ENCODE measurements around the gene SPC24. TPM values are rescaled to one million over a fixed set of nuclear protein-coding genes. Genes with fewer than 3 reads are reported as not detected.
"Not testable (repeated sequence)": the region's sequence is repeated elsewhere in the genome, so short reads cannot be mapped to it uniquely, and the experiment has no call there.

Gene SPC24
- total and polyA plus RNA-seq, 9 donors: 0.47 to 2.7 (median 0.99) TPM; not detected in 1

- H3K27ac ChIP-seq: no peak overlapping the region
- no peaks in the 10 kb centered on the region for H3K9me3 ChIP-seq
- WGBS, 3 donors: 84 to 88% (median 87%) methylated on average over 14 of the region's 14 CpGs
Observed at GRCh38 chr19:11148001-11148400, 7.6 kb downstream of the SPC24 start.

DNA sequence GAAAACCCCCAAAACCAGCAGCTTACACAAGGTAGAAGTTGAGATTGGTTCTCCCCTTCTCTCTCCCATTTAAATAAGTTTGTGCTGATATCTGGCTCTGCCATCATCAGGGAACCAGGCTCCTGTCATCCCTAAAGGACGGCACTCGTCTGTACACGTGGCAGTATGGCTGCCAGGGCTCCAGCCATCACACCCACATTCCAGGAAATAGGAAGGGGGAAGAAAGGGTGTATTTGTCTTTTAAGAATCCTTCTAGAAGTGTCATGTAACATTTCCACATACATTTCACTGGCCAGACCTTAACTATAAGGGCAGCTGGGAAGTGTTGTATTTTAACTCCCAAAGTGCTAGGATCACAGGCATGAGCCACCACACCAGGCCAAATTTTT is 10.1 kb downstream of the SPC24 start:
- Histone ChIP-seq H3K4me3 (no peak overlapping the region), H3K9me3 (no peaks in the 10 kb centered on the region), H3K27ac (peak overlapping the region in 1 of 2 donors; percentile 29), H3K27me3 (no peaks in the 10 kb centered on the region), H3K36me3 (no peaks in the 10 kb centered on the region), H3K4me1 (ENCODE audit: insufficient read depth) (peaks cover 14% of the 10 kb centered on the region)
- TF ChIP-seq, protein P1, sequence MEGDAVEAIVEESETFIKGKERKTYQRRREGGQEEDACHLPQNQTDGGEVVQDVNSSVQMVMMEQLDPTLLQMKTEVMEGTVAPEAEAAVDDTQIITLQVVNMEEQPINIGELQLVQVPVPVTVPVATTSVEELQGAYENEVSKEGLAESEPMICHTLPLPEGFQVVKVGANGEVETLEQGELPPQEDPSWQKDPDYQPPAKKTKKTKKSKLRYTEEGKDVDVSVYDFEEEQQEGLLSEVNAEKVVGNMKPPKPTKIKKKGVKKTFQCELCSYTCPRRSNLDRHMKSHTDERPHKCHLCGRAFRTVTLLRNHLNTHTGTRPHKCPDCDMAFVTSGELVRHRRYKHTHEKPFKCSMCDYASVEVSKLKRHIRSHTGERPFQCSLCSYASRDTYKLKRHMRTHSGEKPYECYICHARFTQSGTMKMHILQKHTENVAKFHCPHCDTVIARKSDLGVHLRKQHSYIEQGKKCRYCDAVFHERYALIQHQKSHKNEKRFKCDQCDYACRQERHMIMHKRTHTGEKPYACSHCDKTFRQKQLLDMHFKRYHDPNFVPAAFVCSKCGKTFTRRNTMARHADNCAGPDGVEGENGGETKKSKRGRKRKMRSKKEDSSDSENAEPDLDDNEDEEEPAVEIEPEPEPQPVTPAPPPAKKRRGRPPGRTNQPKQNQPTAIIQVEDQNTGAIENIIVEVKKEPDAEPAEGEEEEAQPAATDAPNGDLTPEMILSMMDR (IDR thresholded peaks at IDR 0.05): no peak
- TF ChIP-seq EP300 (IDR thresholded peaks at IDR 0.05): no peak
- TF ChIP-seq POLR2A (IDR thresholded peaks at IDR 0.05): no peak
- 93 to 97% (median 94%) methylated on average over 3 of the region's 3 CpGs for WGBS, 3 donors
- intact Hi-C loops (cut with DNase I): no loop called here
- DNase-seq: no peak

More at GRCh38 chr19:11148001-11148400, 7.6 kb downstream of the SPC24 start:
- peaks cover 8% of the 10 kb centered on the region for H3K4me1 ChIP-seq (ENCODE audit: insufficient read depth)
- no peak for DNase-seq
- TF ChIP-seq EP300 (IDR thresholded peaks at IDR 0.05) (no peak), POLR2A (IDR thresholded peaks at IDR 0.05) (no peak)
- TF ChIP-seq, protein P1 (IDR thresholded peaks at IDR 0.05): no peak
- intact Hi-C loops (cut with DNase I): no loop called here
- H3K27me3 ChIP-seq: no peaks in the 10 kb centered on the region
- H3K36me3 ChIP-seq: no peaks in the 10 kb centered on the region
- no peak overlapping the region for H3K4me3 ChIP-seq

GRCh38 chr19:11142528-11143171 is 12.9 kb downstream of the SPC24 start:
- H3K27me3 ChIP-seq: no peaks in the 10 kb centered on the region
- peaks cover 26% of the 10 kb centered on the region for H3K4me1 ChIP-seq (ENCODE audit: insufficient read depth)
- TF ChIP-seq EP300 (IDR thresholded peaks at IDR 0.05) (no peak), POLR2A (IDR thresholded peaks at IDR 0.05) (peak; percentile 4)
- H3K36me3 ChIP-seq: no peaks in the 10 kb centered on the region
- intact Hi-C loops (cut with DNase I): no loop called here
- DNase-seq: peak; percentile 97 to 98 (median 98)
- H3K4me3 ChIP-seq: peak overlapping the region; percentile 9
- no peaks in the 10 kb centered on the region for H3K9me3 ChIP-seq
- WGBS, 3 donors: 1 to 16% (median 2%) methylated on average over 6 to 22 of the region's 22 CpGs
- peak overlapping the region; percentile 94 to 97 for H3K27ac ChIP-seq

DNA sequence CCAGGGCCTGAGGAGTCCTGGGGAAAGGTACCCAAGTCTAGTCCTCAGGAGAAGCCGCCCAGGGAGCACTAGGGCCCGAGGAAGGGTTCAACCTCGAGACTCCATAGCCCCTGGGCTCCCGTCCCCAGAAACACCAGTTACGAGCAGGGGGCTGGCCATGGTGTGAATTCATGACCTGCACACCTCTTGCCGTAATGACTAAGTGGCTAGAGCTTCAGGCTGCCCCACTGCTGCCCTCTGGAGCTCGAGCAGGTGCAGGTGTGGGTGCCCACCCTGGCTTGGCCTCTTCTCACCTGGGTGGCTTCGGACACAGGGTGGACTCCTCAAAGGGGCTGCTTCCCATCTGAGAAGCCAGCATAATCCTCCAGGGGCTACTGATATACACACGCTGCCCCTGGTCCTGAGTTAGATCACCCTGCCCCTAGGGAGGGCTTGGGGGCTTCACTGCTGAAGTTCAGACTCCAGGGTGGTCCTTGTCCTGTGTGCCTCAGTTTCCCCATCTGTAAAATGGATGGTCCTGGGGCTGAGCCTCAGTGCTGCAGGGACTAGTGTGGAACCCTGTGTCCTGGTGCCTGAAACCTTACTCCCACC is 13.6 kb downstream of the SPC24 start:
- Histone ChIP-seq H3K27ac (peak overlapping the region; percentile 94 to 97), H3K27me3 (no peaks in the 10 kb centered on the region), H3K36me3 (no peaks in the 10 kb centered on the region), H3K4me3 (no peak overlapping the region), H3K4me1 (ENCODE audit: insufficient read depth) (peaks cover 26% of the 10 kb centered on the region), H3K9me3 (no peaks in the 10 kb centered on the region)
- WGBS, 3 donors: 53 to 59% (median 56%) methylated on average over 9 of the region's 9 CpGs
- TF ChIP-seq POLR2A (IDR thresholded peaks at IDR 0.05) (no peak), EP300 (IDR thresholded peaks at IDR 0.05) (no peak)
- TF ChIP-seq, protein P1 (IDR thresholded peaks at IDR 0.05): peak in 1 of 3 donors; percentile 22
- intact Hi-C loops (cut with DNase I): no loop called here
- peak in 4 of 5 donors; percentile 48 to 62 (median 54) for DNase-seq

GRCh38 chr19:11140896-11141295 is 14.7 kb downstream of the SPC24 start:
- WGBS, 3 donors: 90 to 97% (median 94%) methylated on average over 9 of the region's 9 CpGs
- Histone ChIP-seq H3K27me3 (no peaks in the 10 kb centered on the region), H3K4me1 (ENCODE audit: insufficient read depth) (peaks cover 31% of the 10 kb centered on the region), H3K36me3 (no peaks in the 10 kb centered on the region), H3K4me3 (no peak overlapping the region), H3K27ac (no peak overlapping the region), H3K9me3 (no peaks in the 10 kb centered on the region)
- intact Hi-C loops (cut with DNase I): no loop called here
- DNase-seq: peak in 1 of 5 donors; percentile 28
- TF ChIP-seq EP300 (IDR thresholded peaks at IDR 0.05): no peak
- TF ChIP-seq, protein P1 (IDR thresholded peaks at IDR 0.05): no peak

GRCh38 chr19:11140023-11140538 is 15.5 kb downstream of the SPC24 start:
- H3K4me3 ChIP-seq; intact Hi-C loops (cut with DNase I); H3K36me3 ChIP-seq; H3K27me3 ChIP-seq; DNase-seq; H3K9me3 ChIP-seq: not testable (repeated sequence)
- peak overlapping the region; percentile 7 to 85 for H3K27ac ChIP-seq
- H3K4me1 ChIP-seq (ENCODE audit: insufficient read depth): peaks cover 31% of the 10 kb centered on the region
- 79 to 85% (median 83%) methylated on average over 10 of the region's 10 CpGs for WGBS, 3 donors
